Measurements from ENCODE around the gene ARHGEF16. TPM values are rescaled to one million over a fixed set of nuclear protein-coding genes. Genes with fewer than 3 reads are reported as not detected.

The ARHGEF16 gene
- total RNA-seq, 1 donor from 2014 or later, result not detected

DNA sequence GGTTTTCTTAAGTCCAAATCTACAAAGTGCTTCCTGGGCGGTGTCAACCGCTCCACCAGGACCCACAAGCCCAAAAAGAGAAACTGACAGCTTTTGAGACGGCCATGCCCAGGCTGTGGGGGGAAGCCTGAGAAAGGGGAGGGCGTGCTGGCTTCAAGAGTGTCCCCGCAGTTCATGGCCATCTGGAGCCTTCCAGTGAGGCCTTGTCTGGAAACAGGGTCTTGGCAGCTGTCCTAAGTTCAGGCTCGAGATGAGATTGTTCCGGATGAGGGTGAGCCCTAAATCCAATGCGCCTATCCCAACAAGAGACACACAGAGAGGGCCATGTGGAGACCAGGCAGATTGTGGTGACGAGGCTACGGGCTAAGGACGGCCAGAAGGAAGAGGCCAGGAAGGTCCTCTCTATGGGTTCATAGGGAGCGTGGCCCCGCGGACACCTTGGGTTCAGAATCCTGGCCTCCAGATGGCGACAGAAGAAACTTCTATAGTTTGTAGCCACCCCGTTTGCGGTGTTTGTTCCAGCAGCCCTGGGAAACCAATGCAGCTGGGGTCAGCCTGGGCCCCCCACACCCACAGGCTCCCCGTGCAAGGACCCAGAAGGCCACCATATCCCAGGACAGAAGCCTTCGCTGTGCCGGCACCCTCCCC is 70.2 kb downstream of the ARHGEF16 start:
- no peak overlapping the region for H3K4me3 Mint-ChIP-seq

DNA sequence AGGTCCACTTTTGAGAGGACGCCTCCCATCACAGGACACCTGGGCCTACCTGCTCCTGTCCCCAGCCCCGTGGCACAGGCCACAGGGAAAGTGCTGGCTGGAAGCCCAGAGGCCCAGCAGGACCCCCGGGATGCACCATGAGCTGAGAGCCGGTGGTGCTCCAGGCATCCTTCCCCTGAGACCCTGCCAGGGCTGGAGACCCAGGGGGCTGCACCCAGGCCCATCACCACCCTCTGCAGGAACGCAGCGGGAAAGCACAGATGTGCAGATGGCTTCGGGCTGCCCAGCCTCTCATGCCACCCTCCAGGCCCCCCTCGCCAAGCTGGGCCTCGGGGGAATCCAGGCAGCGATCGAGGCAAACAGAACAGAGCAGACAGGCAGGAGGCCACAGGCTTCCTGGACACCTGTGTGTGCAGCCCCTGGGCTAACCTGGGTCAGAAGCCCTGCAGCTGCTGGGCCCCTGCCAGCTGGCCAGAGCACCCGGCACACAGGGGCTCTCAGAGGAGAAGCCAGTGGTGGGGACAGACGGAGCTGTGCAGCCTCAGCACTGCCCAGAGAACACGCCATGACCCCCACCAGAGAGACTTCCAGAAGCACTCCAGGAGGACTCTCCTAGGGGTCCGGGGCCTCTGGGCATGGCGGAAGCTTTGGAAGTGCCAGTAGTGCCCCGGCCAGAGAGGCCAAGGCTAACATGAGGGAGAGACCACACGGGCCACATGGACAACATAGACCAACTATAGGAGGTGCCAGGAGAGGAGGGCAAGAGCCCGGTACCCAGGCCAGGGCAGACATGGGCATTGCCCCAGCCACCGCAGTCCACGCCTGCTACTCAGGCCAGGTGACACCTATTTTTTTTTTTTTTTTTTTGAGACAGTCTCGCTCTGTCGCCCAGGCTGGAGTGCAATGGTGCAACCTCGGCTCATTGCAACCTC is 71.4 kb downstream of the ARHGEF16 start:
- TF ChIP-seq, protein P1, sequence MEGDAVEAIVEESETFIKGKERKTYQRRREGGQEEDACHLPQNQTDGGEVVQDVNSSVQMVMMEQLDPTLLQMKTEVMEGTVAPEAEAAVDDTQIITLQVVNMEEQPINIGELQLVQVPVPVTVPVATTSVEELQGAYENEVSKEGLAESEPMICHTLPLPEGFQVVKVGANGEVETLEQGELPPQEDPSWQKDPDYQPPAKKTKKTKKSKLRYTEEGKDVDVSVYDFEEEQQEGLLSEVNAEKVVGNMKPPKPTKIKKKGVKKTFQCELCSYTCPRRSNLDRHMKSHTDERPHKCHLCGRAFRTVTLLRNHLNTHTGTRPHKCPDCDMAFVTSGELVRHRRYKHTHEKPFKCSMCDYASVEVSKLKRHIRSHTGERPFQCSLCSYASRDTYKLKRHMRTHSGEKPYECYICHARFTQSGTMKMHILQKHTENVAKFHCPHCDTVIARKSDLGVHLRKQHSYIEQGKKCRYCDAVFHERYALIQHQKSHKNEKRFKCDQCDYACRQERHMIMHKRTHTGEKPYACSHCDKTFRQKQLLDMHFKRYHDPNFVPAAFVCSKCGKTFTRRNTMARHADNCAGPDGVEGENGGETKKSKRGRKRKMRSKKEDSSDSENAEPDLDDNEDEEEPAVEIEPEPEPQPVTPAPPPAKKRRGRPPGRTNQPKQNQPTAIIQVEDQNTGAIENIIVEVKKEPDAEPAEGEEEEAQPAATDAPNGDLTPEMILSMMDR (IDR thresholded peaks at IDR 0.05), result no peak
- intact Hi-C loops (cut with micrococcal nuclease), result no loop called here
- H3K27me3 Mint-ChIP-seq, result no peaks in the 10 kb centered on the region
- H3K4me1 Mint-ChIP-seq, result peaks cover 13% of the 10 kb centered on the region
- ATAC-seq (ENCODE audit: low read depth) (no peak), DNase-seq (no peak)
- H3K36me3 Mint-ChIP-seq (ENCODE audit: low read depth), result no peaks in the 10 kb centered on the region
- no peak overlapping the region for H3K27ac Mint-ChIP-seq
- CTCF ChIA-PET, result no interaction called here
- no peaks in the 10 kb centered on the region for H3K9me3 Mint-ChIP-seq
- no peak overlapping the region for H3K4me3 Mint-ChIP-seq
- POLR2A ChIA-PET, result no interaction called here

More for the DNA sequence above, 70.2 kb downstream of the ARHGEF16 start:
- TF ChIP-seq, protein P1 (IDR thresholded peaks at IDR 0.05), result no peak
- no peaks in the 10 kb centered on the region for H3K9me3 Mint-ChIP-seq
- CTCF ChIA-PET, result no interaction called here
- H3K36me3 Mint-ChIP-seq (ENCODE audit: low read depth), result no peaks in the 10 kb centered on the region
- H3K27ac Mint-ChIP-seq, result no peak overlapping the region
- DNase-seq (no peak), ATAC-seq (ENCODE audit: low read depth) (no peak)
- no peaks in the 10 kb centered on the region for H3K27me3 Mint-ChIP-seq
- peaks cover 3% of the 10 kb centered on the region for H3K4me1 Mint-ChIP-seq
- POLR2A ChIA-PET, result no interaction called here
- intact Hi-C loops (cut with micrococcal nuclease), result no loop called here

DNA sequence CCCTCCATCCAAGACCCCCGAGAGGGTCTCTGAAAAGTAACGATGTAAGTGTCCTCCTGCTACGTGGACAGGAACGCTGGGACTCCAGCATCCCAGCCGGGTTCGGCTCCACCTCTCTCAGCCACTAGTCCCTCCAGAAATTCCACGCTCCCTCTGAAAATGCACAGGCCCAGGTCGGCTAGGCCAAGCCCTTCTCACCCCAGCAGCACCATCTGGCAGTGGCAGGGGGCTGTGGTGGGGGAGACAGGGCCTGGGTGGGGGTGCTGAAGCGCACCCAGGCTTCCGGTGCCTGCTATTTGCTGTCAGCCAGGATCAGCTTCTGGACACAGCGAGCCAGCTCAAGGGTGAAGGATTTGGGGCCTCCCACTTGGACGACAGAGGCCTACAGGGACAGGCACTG is 73.3 kb downstream of the ARHGEF16 start:
- ATAC-seq (ENCODE audit: low read depth) (no peak), DNase-seq (no peak)
- TF ChIP-seq, protein P1 (IDR thresholded peaks at IDR 0.05), result no peak
- Mint-ChIP-seq H3K4me1 (peaks cover 15% of the 10 kb centered on the region), H3K9me3 (no peaks in the 10 kb centered on the region), H3K27ac (no peak overlapping the region), H3K4me3 (no peak overlapping the region), H3K27me3 (no peaks in the 10 kb centered on the region), H3K36me3 (ENCODE audit: low read depth) (no peaks in the 10 kb centered on the region)
- intact Hi-C loops (cut with micrococcal nuclease), result no loop called here
- ChIA-PET CTCF (interaction anchor here (1.4 kb wide), 1 partner anchor 75 kb away, joined by 3 read pairs; no protein-coding TSS in a partner anchor), POLR2A (no interaction called here)

DNA sequence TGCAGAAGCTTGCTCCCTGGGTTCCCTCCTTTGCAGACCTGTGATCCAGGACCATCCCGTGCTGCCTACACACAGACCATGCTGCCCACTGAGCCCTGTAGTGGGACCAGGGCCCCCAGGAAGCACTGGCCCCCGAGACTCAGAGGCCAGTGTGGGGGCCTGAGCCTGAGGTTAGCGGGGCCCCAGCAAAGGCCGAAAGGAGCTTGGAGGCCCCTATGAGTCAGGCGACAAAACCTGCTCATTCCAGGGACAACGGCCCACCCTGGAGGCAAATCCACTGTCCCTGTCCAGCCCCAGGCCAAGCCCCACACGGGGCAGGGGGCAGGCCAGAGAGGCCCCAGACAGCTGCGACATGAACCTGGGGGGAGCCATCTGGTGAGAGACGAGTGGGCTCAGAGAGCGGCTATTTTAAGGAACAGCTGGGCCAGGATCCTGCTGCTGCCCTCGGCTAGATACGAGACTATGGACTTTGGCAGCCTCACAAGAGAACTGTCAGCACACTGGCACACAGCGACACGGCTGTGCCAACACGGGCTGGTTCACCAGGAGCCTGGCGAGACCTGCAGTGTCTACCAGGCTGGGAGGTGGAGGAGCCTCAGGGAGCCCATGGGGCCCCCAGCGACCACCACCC is 74.7 kb downstream of the ARHGEF16 start:
- ATAC-seq (ENCODE audit: low read depth), result no peak
- Mint-ChIP-seq H3K27me3 (no peaks in the 10 kb centered on the region), H3K4me3 (peak overlapping the region; percentile 15), H3K4me1 (peaks cover 15% of the 10 kb centered on the region), H3K9me3 (no peaks in the 10 kb centered on the region), H3K36me3 (ENCODE audit: low read depth) (no peaks in the 10 kb centered on the region), H3K27ac (no peak overlapping the region)
- CTCF ChIA-PET, result no interaction called here
- POLR2A ChIA-PET, result interaction anchor here (0.6 kb wide), 1 partner anchor 1104 kb away, joined by 4 read pairs; no protein-coding TSS in a partner anchor
- TF ChIP-seq, protein P1 (IDR thresholded peaks at IDR 0.05), result no peak
- no peak for DNase-seq
- intact Hi-C loops (cut with micrococcal nuclease), result no loop called here

Measured in activated B cell treated with CpG ODN at 0.5 μM for 24 hours (primary cell).